Tibial nerve (tissue), 4 donors: Measurements from ENCODE around the gene CCNA1. TPM values are rescaled to one million over a fixed set of nuclear protein-coding genes. Genes with fewer than 3 reads are reported as not detected.

Experiments used
- DNase-seq, 2 donors: peaks; one replicate each; pipeline ENCODE4 v3.0.0-alpha.2; 2019; ENCODE audit warnings: low spot score in 2 of 2
- H3K27ac ChIP-seq, 4 donors: fragments of 200-600 bp; sonication (generic) in 3 of 4; one replicate each; pipeline ENCODE4 v1.5.1; 2017 to 2019; ENCODE audit warnings: mild to moderate bottlenecking in 1 of 4
- H3K27me3 ChIP-seq, 2 donors: fragments of 200-600 bp; sonication (generic) in 1 of 2; one replicate each; pipeline versions ENCODE4 v1.5.1 to v1.6.0; 2017 to 2019
- H3K36me3 ChIP-seq, 3 donors: fragments of 200-600 bp; sonication (generic); one replicate each; pipeline ENCODE4 v1.5.1; 2018 to 2019
- H3K4me1 ChIP-seq, 4 donors: fragments of 200-600 bp; sonication (generic) in 3 of 4; one replicate each; pipeline ENCODE4 v1.5.1; 2017 to 2019
- H3K4me3 ChIP-seq, 4 donors: fragments of 200-600 bp; sonication (generic) in 3 of 4; one replicate each; pipeline ENCODE4 v1.5.1; 2017 to 2019; ENCODE audit warnings: mild to moderate bottlenecking in 1 of 4, moderate library complexity in 1 of 4
- H3K9me3 ChIP-seq, 4 donors: fragments of 200-600 bp; sonication (generic) in 3 of 4; one replicate each; pipeline ENCODE4 v1.5.1; 2017 to 2019
- EP300 ChIP-seq, 2 donors: sonication (generic); formaldehyde crosslinking; IDR thresholded peaks; one replicate each; pipeline ENCODE4 v1.6.1; 2017; ENCODE audit warnings: antibody characterized with exemption in 2 of 2, mild to moderate bottlenecking in 1 of 2
- POLR2A ChIP-seq, 2 donors: fragments of 450-650 bp; IDR thresholded peaks; one replicate each; pipeline ENCODE4 v1.6.1; 2017; ENCODE audit warnings: antibody characterized with exemption in 2 of 2, mild to moderate bottlenecking in 2 of 2, moderate library complexity in 2 of 2
- whole genome bisulfite sequencing, 2 donors: methylation state at CpG; one replicate each; pipeline ENCODE4 v1.1.5; 2018; 5-methylcytosine and 5-hydroxymethylcytosine counted together
- total RNA-seq, 4 donors: library from RNA; depleted of rRNA; stranded (reverse); fragments of >200 nt; gene quantifications; one replicate each; pipeline ENCODE4 v1.1.0, GENCODE V29; 2016
- TF ChIP-seq, protein P1 (sequence below), 5 experiments: fragments of 200-600 bp in 3 of 5; fragments of 450-650 bp in 2 of 5; sonication (generic) in 3 of 5; IDR thresholded peaks; one replicate each; pipeline ENCODE4 v1.5.1; 2016 to 2019; ENCODE audit warnings: antibody characterized with exemption in 5 of 5, mild to moderate bottlenecking in 3 of 5, moderate library complexity in 2 of 5

CCNA1 gene
- total RNA-seq, 4 donors from 2014 or later, result 0.30 to 4.8 (median 1.7) TPM

DNA sequence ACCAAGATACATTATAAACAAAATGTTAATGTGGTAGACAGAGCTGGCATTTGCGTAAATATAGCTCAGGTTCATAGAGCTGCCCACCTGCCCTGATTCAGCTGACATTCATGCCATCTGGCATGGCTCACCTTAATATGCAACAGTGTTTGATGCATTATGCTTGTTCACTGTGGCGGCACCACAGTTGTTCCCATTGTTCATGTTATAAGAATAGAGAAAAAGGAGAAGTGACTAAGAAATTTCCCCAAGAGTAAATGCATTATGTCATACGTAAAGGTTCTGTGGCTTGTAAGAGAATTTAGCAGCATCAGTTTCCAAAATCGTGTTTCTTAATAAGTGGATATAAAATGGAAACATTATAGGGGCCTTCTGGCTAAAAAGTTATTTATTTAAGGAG is 4.5 kb downstream of the CCNA1 start:
- DNase-seq, result no peak
- Histone ChIP-seq H3K9me3 (no peaks in the 10 kb centered on the region), H3K36me3 (no peaks in the 10 kb centered on the region), H3K27me3 (peaks cover 0 to 13% of the 10 kb centered on the region in 2 donors), H3K4me3 (no peak overlapping the region), H3K4me1 (peaks cover 0 to 14% (median 13%) of the 10 kb centered on the region in 4 donors), H3K27ac (no peak overlapping the region)
- TF ChIP-seq EP300 (IDR thresholded peaks at IDR 0.05) (no peak), POLR2A (IDR thresholded peaks at IDR 0.05) (no peak)
- TF ChIP-seq, protein P1, sequence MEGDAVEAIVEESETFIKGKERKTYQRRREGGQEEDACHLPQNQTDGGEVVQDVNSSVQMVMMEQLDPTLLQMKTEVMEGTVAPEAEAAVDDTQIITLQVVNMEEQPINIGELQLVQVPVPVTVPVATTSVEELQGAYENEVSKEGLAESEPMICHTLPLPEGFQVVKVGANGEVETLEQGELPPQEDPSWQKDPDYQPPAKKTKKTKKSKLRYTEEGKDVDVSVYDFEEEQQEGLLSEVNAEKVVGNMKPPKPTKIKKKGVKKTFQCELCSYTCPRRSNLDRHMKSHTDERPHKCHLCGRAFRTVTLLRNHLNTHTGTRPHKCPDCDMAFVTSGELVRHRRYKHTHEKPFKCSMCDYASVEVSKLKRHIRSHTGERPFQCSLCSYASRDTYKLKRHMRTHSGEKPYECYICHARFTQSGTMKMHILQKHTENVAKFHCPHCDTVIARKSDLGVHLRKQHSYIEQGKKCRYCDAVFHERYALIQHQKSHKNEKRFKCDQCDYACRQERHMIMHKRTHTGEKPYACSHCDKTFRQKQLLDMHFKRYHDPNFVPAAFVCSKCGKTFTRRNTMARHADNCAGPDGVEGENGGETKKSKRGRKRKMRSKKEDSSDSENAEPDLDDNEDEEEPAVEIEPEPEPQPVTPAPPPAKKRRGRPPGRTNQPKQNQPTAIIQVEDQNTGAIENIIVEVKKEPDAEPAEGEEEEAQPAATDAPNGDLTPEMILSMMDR (IDR thresholded peaks at IDR 0.05), result no peak
- 74 to 85% methylated on average over 4 of the region's 4 CpGs for WGBS, 2 donors

DNA sequence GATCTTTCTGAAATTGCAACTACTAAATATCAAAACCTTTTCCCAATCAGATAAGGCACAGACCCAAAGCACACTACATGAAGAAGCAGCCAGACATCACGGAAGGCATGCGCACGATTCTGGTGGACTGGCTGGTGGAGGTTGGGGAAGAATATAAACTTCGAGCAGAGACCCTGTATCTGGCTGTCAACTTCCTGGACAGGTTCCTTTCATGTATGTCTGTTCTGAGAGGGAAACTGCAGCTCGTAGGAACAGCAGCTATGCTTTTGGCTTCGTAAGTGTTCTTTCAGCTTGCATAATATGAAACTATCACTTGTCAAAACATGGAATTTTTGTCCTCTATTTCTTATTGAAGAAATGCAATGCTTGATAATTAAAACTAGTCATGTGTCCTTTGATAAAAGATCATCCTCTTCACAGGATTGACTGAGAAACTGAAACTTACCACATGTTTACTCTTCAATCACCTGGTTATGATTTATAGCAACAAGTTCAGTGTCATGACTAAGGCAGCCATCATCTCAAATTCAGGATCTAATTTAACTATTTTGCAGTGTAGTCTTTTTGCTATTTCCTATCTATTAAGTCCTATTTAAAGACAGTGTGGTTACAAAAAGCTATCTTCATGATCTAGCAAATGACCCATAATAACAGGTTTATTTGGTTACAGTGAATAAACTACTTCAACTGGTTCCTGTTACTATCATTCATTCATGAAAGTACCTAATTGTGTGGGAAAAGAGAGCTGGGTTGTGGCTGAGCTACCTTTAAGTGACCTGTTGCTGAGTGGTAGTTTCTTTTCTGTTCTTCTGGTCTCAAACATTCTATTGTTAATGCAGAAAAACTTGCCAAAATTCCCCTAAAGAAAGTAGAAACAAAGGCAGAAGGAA is 6.5 kb downstream of the CCNA1 start:
- no peaks in the 10 kb centered on the region for H3K36me3 ChIP-seq
- H3K27ac ChIP-seq, result no peak overlapping the region
- no peaks in the 10 kb centered on the region for H3K27me3 ChIP-seq
- TF ChIP-seq EP300 (IDR thresholded peaks at IDR 0.05), result no peak
- TF ChIP-seq, protein P1 (IDR thresholded peaks at IDR 0.05), result no peak
- no peak for TF ChIP-seq POLR2A (IDR thresholded peaks at IDR 0.05)
- WGBS, 2 donors, result 83 to 91% methylated on average over 6 of the region's 6 CpGs
- DNase-seq, result no peak
- no peaks in the 10 kb centered on the region for H3K9me3 ChIP-seq
- no peaks in the 10 kb centered on the region for H3K4me1 ChIP-seq
- H3K4me3 ChIP-seq, result no peak overlapping the region

DNA sequence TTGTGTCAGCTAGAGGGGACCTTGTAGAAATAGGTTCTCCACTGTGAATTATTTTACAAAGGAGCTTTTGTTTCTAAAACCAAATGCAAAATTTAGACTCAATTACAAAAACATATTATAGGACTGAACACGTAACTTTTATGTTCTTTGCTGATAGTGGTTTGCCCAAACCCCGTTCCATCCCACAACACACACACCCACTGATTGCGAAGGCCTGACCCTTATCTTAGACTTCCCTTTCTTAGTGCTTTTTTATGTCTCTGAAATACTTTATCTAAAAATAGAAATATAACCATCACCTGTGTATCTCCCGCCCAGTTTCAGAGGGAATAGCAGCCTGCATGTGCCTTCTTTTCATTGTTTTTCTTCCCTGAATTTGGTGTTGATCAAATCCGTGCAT is 13.0 kb downstream of the CCNA1 start:
- Histone ChIP-seq H3K36me3 (no peaks in the 10 kb centered on the region), H3K4me1 (no peaks in the 10 kb centered on the region), H3K4me3 (no peak overlapping the region), H3K27me3 (no peaks in the 10 kb centered on the region), H3K9me3 (no peaks in the 10 kb centered on the region), H3K27ac (no peak overlapping the region)
- no peak for DNase-seq
- TF ChIP-seq POLR2A (IDR thresholded peaks at IDR 0.05) (no peak), EP300 (IDR thresholded peaks at IDR 0.05) (no peak)
- TF ChIP-seq, protein P1 (IDR thresholded peaks at IDR 0.05), result no peak
- WGBS, 2 donors, result 58% methylated on average over 5 of the region's 5 CpGs

DNA sequence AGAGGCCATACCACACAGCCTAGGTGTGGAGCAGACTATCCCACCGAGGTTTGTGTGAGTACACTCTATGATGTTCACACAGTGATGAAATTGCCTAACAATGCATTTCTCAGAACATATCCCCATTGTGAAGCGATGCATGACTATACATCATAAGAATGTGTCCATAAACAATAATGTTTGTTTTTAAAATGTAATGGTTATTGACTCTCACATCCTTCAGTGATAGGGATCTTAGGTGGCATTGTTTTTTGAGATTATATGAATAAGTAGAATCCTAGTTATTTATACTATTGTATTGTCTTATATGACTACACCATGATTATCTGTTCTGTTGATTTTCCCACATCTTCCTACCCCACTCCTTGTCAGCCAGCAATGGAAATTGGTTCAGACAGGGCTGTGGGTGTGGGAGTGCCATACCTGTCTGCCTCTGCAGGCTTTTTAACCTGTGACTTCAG is 13.6 kb downstream of the CCNA1 start:
- Histone ChIP-seq H3K27me3 (no peaks in the 10 kb centered on the region), H3K4me3 (no peak overlapping the region), H3K9me3 (no peaks in the 10 kb centered on the region), H3K36me3 (no peaks in the 10 kb centered on the region), H3K4me1 (no peaks in the 10 kb centered on the region), H3K27ac (no peak overlapping the region)
- TF ChIP-seq POLR2A (IDR thresholded peaks at IDR 0.05), result no peak
- TF ChIP-seq, protein P1 (IDR thresholded peaks at IDR 0.05), result no peak
- no peak for TF ChIP-seq EP300 (IDR thresholded peaks at IDR 0.05)
- DNase-seq, result no peak
- WGBS, 2 donors, result 75 to 82% methylated on average over 2 of the region's 2 CpGs

DNA sequence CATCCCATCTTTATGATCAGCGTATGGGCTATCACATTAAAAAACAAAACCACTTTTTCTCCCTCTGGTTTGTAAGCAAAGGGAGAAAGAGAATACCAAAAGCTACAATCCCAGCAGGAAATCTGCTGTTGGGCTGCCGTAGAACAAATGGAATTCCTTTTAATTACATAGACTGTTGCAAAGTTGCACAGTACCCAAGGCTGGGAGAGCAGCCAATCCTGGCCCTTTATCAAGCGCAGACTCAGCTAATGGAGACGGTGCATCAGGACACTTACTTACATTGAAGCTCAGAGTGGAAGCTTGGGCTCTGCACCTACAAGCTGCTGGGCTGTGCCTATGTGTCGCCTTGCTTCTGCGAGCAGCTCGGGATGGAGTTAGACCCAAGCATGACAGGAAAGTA is 15.2 kb downstream of the CCNA1 start:
- TF ChIP-seq, protein P1 (IDR thresholded peaks at IDR 0.05), result no peak
- TF ChIP-seq EP300 (IDR thresholded peaks at IDR 0.05) (no peak), POLR2A (IDR thresholded peaks at IDR 0.05) (no peak)
- Histone ChIP-seq H3K9me3 (no peaks in the 10 kb centered on the region), H3K36me3 (no peaks in the 10 kb centered on the region), H3K4me1 (no peaks in the 10 kb centered on the region), H3K27ac (no peak overlapping the region), H3K27me3 (no peaks in the 10 kb centered on the region), H3K4me3 (no peak overlapping the region)
- no peak for DNase-seq
- 70 to 77% methylated on average over 7 of the region's 7 CpGs for WGBS, 2 donors
